Measurements from ENCODE around the gene CLMN. TPM values are rescaled to one million over a fixed set of nuclear protein-coding genes. Genes with fewer than 3 reads are reported as not detected.

Gene CLMN
- total and polyA plus RNA-seq, 2 of the 8 experiments (the other 6 are each of a cell fraction or from before 2014, with no cell fraction given): 1.6 to 8.2 TPM

DNA sequence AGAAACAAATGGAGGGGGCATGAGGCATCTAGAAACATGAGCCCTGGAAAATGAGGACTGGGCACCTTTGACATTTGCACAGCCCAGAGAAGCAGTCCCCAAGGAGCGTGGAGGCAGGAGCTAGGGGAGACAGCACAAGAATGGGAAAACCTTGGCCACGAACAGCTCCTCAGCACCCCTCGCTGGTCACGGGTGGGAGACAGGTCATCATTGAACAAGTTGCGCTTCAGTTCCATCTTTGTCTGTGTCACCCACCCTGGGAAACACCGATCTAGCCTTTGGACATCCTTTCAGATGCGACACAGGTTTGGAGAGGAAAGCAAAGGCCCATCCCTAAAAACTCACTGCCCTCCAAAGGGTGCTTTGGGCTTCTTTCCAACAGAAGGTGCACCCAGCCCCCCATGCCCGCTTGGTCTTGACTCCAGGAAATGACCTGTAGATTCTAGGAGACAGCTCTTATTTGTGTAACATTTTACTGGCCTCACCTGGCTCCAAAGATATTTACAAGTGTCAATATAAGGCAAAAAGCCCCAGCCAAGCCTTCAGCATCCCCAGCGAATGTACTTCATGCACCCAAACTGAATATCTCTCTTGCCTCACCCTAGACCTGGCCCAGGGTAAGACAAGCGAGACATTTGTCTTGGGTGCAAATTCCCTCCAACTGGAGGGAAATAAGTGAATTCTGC lies 28.8 kb upstream of the CLMN start (continued):
- TF ChIP-seq TAF7 (optimal IDR thresholded peaks at IDR 0.05; ENCODE audit: borderline replicate concordance, low read depth, low read length) (no peak), CEBPB (IDR thresholded peaks at IDR 0.05; ENCODE audit: low read depth, low read length) (no peak), SAP30 (IDR thresholded peaks at IDR 0.05; ENCODE audit: insufficient read depth, insufficient replicate concordance, low read length) (no peak)

All from H1 (cell line).